Rectal smooth muscle tissue (tissue), 1 donor: ENCODE results near the gene AMDHD2.
"Not testable (repeated sequence)": the region's sequence is repeated elsewhere in the genome, so short reads cannot be mapped to it uniquely, and the experiment has no call there.

Experiments used
- H3K27ac ChIP-seq: one replicate; pipeline ENCODE4 v1.7.0; 2013; ENCODE audit warnings: low read depth, low read length, inconsistent platforms
- H3K27me3 ChIP-seq: one replicate; pipeline ENCODE4 v1.7.0; 2013; ENCODE audit warnings: low read length; ENCODE audit not compliant: control insufficient read depth, insufficient read depth
- H3K36me3 ChIP-seq: one replicate; pipeline ENCODE4 v1.7.0; 2013; ENCODE audit warnings: low read length; ENCODE audit not compliant: control insufficient read depth, insufficient read depth
- H3K4me1 ChIP-seq: one replicate; pipeline ENCODE4 v1.7.0; 2013; ENCODE audit warnings: low read length; ENCODE audit not compliant: control insufficient read depth, insufficient read depth
- H3K4me3 ChIP-seq: one replicate; pipeline ENCODE4 v1.7.0; 2013; ENCODE audit warnings: low read length
- H3K9ac ChIP-seq: one replicate; pipeline ENCODE4 v1.7.0; 2013; ENCODE audit warnings: low read length

Gene AMDHD2

DNA sequence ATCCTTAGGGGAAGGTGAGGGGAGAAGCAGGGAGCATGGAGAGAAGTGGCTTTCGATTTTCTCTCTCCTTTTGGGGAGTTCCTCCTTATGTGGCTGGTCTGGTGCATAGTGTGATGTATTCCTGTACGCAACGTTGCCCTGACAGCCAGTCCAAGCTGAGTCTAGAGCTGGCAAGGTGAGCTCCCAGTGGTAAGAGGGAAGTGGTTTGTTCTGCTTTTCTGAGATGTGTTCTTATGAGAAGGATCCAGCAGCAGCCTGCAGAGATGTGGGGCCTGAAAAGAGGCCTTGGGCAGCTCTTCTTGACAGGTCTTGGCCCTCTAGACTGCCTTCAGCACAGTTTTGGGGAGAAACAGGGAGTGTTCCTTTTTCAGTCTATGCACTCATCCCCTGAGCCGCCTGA lies 20.7 kb downstream of the AMDHD2 start:
- not testable (repeated sequence) for H3K27ac ChIP-seq

DNA sequence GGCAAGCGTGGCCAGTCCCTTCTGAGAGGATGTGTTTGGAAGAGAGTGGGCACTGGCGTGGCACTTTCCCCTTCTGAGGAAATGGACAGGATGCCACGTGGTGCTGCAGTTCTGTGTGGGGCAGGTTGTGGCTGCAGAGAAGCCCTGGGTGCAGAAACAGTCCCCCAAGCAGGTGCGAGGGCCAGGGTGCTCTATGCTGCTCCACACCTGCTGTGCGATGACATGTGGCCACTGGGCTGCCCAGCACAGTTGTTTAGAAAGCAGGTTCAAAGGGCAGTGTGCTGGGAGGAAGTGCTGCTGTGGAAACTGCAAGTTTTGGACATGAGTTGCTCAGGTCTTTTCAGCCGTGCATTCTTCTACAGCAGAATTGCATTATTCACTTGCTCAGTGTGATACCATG lies 21.2 kb downstream of the AMDHD2 start:
- not testable (repeated sequence) for H3K36me3 ChIP-seq, H3K27ac ChIP-seq, H3K9ac ChIP-seq, H3K4me3 ChIP-seq, H3K27me3 ChIP-seq, H3K4me1 ChIP-seq

More for the DNA sequence above, 20.7 kb downstream of the AMDHD2 start:
- H3K27me3 ChIP-seq, H3K36me3 ChIP-seq, H3K9ac ChIP-seq, H3K4me3 ChIP-seq, H3K4me1 ChIP-seq: not testable (repeated sequence)

DNA sequence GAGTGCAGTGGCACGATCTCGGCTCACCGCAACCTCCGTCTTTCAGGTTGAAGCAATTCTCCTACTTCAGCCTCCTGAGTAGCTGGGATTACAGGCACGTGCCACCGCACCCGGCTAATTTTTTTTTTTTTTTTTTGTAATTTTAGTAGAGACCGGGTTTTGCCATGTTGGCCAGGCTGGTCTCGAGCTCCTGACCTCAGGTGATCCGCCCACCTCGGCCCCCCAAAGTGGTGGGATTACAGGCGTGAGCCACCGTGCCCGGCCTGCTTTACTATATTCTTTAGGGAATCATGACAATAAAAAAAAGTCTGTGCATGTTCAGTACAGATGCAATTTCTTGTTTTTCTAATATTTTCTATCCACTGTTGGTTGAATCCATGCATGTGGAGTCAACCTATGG lies 23.6 kb downstream of the AMDHD2 start:
- H3K36me3 ChIP-seq, H3K27ac ChIP-seq, H3K4me3 ChIP-seq, H3K4me1 ChIP-seq, H3K9ac ChIP-seq, H3K27me3 ChIP-seq: not testable (repeated sequence)

DNA sequence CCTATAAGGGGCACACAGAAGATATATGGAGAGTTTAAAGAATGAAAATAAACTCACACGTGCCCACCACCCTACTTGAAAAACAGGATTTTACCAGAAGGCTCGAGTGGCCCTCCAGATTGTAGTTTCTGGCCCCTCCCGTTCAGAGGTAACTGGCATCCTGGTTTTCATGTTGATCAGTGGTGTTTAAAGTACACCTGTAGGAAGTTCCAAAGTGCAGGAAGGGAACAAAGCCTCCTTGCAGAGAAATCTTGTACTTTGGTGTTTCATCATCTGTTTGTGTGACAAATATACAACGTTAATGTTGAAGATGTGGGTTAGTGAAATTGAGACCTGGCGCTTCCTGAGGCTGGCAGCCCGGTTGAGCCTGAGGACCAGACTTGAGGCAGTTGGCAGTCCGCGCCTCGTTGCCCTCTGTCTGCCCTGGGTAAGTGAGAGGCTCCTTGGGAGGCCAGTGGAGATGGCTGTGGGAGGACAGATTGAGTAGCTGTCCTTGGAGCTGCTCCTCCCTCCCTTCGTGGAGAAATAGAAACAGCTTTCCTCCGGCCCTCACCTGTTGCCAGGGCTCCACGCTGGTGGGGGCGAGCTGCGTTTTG lies 30.2 kb downstream of the AMDHD2 start:
- not testable (repeated sequence) for H3K27me3 ChIP-seq, H3K27ac ChIP-seq, H3K36me3 ChIP-seq, H3K4me3 ChIP-seq, H3K9ac ChIP-seq, H3K4me1 ChIP-seq

DNA sequence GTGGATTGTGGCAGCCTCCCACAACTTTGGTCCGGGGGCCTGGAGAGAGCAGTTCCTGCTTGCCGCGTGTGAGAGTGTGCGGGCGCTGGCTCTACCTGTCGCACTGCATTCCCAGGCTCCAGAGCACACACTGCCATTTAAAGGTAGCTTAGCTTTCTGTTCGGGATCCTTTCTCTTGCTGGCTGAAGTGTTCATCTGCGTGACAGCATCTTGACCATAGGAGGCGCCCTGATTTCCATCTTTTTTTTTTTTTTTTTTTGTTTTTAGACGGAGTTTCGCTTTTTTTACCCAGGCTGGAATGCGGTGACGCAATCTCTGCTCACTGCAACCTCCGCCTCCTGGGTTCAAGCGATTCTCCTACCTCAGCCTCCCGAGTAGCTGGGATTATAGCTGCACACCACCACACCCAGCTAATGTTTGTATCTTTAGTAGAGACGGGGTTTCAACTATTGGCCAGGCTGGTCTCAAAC lies 31.3 kb downstream of the AMDHD2 start:
- H3K9ac ChIP-seq, H3K27ac ChIP-seq, H3K4me3 ChIP-seq, H3K27me3 ChIP-seq, H3K4me1 ChIP-seq, H3K36me3 ChIP-seq: not testable (repeated sequence)

DNA sequence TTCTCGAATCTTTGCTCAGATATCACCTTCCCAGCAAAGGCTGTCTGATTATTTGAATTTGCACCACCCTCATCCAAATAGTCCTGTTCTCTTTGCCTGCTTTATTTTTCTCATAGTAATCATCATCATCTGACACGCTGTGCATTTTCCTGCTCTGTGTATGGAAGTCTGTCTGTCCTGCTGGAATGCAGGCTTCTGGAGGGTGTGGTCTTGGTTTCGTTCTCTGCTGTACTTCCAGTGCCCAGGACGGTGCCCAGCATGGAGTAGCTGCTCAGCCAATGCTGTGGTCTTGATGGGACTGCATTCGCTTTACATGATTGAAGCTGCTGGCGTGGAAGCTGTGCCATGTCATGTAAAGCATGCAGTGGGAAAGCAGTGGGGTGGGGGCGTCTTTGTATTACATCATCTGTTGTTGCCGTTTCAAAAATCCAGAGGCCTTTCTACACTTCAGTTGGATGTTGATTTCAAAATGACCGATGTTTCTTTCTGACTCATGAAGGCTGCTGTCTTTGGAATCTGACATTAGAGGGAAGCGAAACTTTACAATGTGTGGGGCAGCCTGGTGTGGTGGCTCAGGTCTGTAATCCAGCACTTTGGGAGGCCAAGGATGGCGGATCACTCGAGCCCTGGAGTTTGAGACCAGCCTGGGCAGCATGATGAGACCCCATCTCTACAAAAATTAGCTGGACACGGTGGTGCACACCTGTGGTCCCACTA lies 34.7 kb downstream of the AMDHD2 start:
- not testable (repeated sequence) for H3K4me3 ChIP-seq, H3K9ac ChIP-seq, H3K27me3 ChIP-seq, H3K27ac ChIP-seq, H3K4me1 ChIP-seq, H3K36me3 ChIP-seq

DNA sequence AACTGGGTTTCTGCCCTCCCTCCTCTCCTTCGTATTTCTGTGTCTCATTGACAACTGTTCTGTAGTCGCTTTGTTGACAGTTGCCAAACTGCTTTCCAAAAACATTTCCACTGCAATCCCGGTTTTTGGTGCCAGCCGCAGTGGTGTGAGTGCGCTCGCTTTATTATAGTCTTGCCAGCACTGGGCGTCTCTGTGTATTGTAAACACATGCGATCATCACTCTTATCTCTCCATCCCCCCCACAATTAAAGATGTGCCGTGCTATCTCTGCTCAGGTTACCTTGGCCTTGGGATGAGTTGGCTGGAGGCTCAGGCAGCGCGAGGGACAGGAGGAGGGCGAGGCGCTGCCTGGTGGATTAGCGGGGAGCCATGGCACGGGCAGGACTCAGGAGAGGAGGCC lies 37.0 kb downstream of the AMDHD2 start:
- not testable (repeated sequence) for H3K9ac ChIP-seq, H3K27ac ChIP-seq, H3K27me3 ChIP-seq, H3K36me3 ChIP-seq, H3K4me3 ChIP-seq, H3K4me1 ChIP-seq

DNA sequence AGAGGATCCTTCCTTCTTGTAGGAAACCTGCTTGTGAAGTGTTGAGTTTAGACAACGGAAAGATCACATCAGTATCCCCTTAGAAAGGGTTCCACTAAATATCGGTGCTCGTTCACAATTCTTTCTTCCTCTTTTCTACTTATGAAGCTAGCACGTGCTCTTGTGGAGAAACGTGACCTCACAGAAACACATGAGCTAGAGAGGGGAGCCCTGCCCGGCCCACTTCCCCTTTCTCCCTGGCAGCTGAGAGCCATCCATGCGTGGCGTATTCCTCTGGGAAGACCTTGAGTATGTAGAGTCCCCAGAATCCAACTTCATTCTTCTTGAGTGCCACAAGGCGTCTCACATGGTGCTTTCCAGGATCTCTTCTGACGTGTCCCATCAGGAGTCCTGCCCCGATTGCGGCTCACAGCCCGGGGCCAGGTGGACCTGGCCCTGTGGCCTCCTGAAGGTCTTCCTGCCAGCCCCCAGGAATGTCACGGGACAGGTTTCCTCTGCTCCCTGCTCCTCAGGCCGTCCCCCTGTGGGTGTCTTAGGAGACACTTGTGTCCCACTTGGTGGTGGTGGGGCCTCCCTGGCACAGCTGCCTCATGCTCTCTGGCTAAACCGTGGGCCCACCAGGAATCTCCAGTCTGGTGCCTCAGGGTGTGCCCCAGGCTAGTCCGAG lies 40.1 kb downstream of the AMDHD2 start:
- not testable (repeated sequence) for H3K27ac ChIP-seq

DNA sequence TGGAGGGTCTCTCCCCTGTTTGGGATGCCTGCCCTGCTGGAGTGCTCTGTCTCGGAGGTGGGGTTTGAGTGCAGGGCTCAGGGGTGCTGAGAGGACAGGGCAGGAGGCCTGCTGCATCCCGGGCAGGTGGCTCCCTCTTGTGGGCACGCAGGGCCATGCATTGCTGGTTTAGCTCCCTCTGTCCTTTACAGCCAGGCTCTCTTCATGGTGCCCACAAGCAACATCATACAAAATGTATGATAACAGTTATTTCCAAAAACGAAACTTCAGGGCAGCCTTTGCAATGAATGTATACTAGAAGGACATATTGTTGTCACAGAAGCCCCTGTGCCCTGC lies 40.6 kb downstream of the AMDHD2 start:
- H3K27me3 ChIP-seq, H3K4me3 ChIP-seq, H3K9ac ChIP-seq, H3K27ac ChIP-seq, H3K4me1 ChIP-seq, H3K36me3 ChIP-seq: not testable (repeated sequence)

More for the DNA sequence above, 40.1 kb downstream of the AMDHD2 start:
- H3K4me3 ChIP-seq, H3K27me3 ChIP-seq, H3K36me3 ChIP-seq, H3K4me1 ChIP-seq, H3K9ac ChIP-seq: not testable (repeated sequence)

DNA sequence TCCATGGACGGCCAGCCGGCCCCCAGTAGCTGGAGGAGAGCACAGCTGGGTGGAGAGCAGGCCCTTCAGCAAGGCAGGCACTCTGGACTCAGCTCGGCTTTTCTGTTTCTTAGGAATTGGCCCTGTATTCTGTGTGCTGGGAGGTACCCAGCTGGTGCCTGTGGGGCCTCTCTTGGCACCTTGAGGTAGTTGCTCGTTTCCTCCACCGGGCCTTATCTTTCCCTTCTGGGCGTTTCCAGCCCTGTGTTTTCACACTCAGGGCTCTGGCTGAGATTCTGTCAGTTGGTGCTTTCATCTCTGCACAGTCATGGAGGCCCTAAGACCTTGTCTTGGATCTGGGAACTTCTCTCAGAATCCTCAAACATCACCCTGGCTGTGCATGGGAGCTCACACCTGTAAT lies 47.3 kb downstream of the AMDHD2 start:
- not testable (repeated sequence) for H3K36me3 ChIP-seq, H3K9ac ChIP-seq, H3K27me3 ChIP-seq, H3K4me1 ChIP-seq, H3K27ac ChIP-seq, H3K4me3 ChIP-seq

DNA sequence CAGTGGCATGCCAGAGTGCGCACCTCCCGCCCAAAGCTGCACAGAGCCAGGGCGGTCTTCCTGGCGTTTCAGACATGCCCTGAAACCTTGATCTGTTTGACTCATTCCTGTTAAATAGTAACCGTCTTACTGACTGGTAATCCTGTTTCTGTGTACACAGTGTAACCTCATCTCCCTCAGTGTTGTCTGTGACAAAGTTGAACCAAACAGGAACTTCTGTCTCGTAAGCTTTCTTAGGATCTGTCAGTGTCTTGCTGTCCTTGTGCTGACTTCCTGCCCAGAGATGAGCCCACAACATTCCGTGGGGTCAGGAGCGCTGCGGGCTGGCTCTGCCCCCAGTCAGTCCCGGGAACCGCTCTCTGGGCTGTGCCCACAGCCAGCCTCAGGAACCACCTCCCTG lies 48.4 kb downstream of the AMDHD2 start:
- H3K4me1 ChIP-seq, H3K9ac ChIP-seq, H3K27me3 ChIP-seq, H3K36me3 ChIP-seq, H3K4me3 ChIP-seq, H3K27ac ChIP-seq: not testable (repeated sequence)

DNA sequence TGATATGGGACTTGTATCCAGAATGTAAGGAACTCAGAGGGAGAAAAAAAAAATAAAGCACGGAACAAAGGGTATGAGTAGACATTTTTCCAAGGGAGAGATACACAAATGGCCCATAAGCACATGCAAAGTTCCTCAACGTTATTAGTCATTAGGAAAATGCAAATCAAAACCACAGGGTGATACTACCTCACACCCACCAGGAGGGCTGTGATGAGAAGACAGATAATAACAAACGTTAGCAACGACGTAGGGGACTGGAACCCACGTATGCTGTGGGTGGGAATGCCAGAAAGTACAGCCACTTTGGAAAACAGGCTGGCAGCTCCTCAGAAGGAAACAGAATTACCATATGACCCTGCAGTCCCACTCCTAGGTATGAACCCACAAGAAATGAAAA lies 52.5 kb downstream of the AMDHD2 start:
- H3K9ac ChIP-seq, H3K4me1 ChIP-seq, H3K36me3 ChIP-seq: not testable (repeated sequence)

DNA sequence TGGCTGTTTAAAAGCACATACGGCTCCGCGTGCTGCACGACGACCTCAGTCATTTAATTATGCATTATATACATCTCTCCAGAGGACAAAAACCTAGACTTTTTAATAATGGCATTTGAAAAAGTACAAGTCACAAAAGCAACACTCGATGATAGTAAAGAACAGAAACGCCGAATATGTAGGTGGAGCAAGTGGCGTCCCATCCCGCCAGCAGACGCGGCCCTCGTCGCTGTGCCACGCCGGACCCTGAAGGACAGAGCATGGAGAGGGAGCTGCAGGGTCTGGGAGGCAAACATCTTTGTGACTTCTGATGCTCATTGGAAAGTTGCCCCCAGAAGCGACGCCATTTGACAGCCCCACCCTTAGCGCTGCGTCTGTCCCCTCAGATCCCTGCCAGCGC lies 55.7 kb downstream of the AMDHD2 start:
- H3K9ac ChIP-seq, H3K4me1 ChIP-seq, H3K36me3 ChIP-seq, H3K27ac ChIP-seq, H3K27me3 ChIP-seq, H3K4me3 ChIP-seq: not testable (repeated sequence)

More for the DNA sequence above, 52.5 kb downstream of the AMDHD2 start:
- H3K27me3 ChIP-seq, H3K27ac ChIP-seq, H3K4me3 ChIP-seq: not testable (repeated sequence)
